HCT116 (cell line): ENCODE measurements around the gene UBE2J2. TPM values are rescaled to one million over a fixed set of nuclear protein-coding genes. Genes with fewer than 3 reads are reported as not detected.

ENCODE experiments used
- ATAC-seq: fragments of 200-7000 bp; cut with Tn5 transposase; 2 replicates; pipeline ENCODE4 v1.9.1; 2020; ENCODE audit warnings: mild to moderate bottlenecking, moderate library complexity
- BruUV-seq: library from RNA; stranded (reverse); fragments of 400-500 nt; replicated peaks from 2 replicates; lab custom pipeline; 2021; lab: Mats Ljungman, UMichigan
- CTCF ChIA-PET: fragments of 300-600 bp; sonication (Branson Sonifier 250); formaldehyde crosslinking; loops from one replicate; lab custom pipeline; 2021; ENCODE audit warnings: antibody characterized with exemption; lab: Charles Lee
- POLR2A ChIA-PET: fragments of 300-600, 350-600 bp; sonication (Branson Sonifier 250); formaldehyde crosslinking; loops from one replicate; lab custom pipeline; 2021; ENCODE audit warnings: antibody characterized with exemption; lab: Charles Lee
- RAD21 ChIA-PET, 2 experiments: fragments of 300-600 bp; sonication (Branson Sonifier 250); formaldehyde crosslinking; loops; one replicate each; lab custom pipeline; 2023; ENCODE audit warnings: low total read pairs in 2 of 2; ENCODE audit not compliant: uncharacterized antibody in 2 of 2, unreplicated experiment in 2 of 2, low non-redundant PET in 1 of 2; lab: Charles Lee
- DNase-seq: peaks from one replicate; pipeline ENCODE4 v3.0.0-alpha.2; 2010; ENCODE audit warnings: low read depth, low spot score
- H2AFZ ChIP-seq: fragments of 200-600 bp; shearing (Covaris generic), sonication (generic); 2 replicates; pipeline ENCODE4 v1.6.1; 2017; ENCODE audit warnings: low read depth, mixed run types, mixed read lengths, antibody characterized with exemption, low read length; ENCODE audit not compliant: poor library complexity, severe bottlenecking
- H3K27ac ChIP-seq: 2 replicates; pipeline ENCODE4 v1.5.1; 2012; ENCODE audit warnings: low read depth, low read length
- H3K27me3 ChIP-seq: fragments of 200-600 bp; sonication (generic); 2 replicates; pipeline ENCODE4 v1.6.1; 2016; ENCODE audit warnings: mixed run types, low read length, mixed read lengths; ENCODE audit not compliant: insufficient read depth
- H3K36me3 ChIP-seq, 2 experiments: fragments of 200-500 bp in 1 of 2; fragments of 200-600 bp in 1 of 2; sonication (Bioruptor generic) in 1 of 2; sonication (generic) in 1 of 2; 2 replicates each; pipeline versions ENCODE4 v1.5.1 to v1.6.1; 2014 to 2016; ENCODE audit warnings: low read length in 2 of 2, inconsistent platforms in 1 of 2, mixed read lengths in 1 of 2, mixed run types in 1 of 2; ENCODE audit not compliant: insufficient read depth in 2 of 2, control insufficient read depth in 1 of 2
- H3K4me1 ChIP-seq, 2 experiments: fragments of 200-600 bp in 1 of 2; sonication (generic) in 1 of 2; 2 replicates each; pipeline versions ENCODE4 v1.5.1 to v1.6.1; 2012 to 2017; ENCODE audit warnings: low read length in 2 of 2, inconsistent platforms in 1 of 2, mild to moderate bottlenecking in 1 of 2, mixed read lengths in 1 of 2, mixed run types in 1 of 2, moderate library complexity in 1 of 2; ENCODE audit not compliant: insufficient read depth in 2 of 2, control insufficient read depth in 1 of 2
- H3K4me2 ChIP-seq: fragments of 200-600 bp; sonication (generic); 2 replicates; pipeline ENCODE4 v1.6.1; 2017; ENCODE audit warnings: mixed run types, low read length, mixed read lengths
- H3K4me3 ChIP-seq, 2 experiments: fragments of 200-600 bp in 1 of 2; sonication (generic) in 1 of 2; replicated peaks in 1 of 2; 2 replicates each; pipeline ENCODE4 v1.5.1; 2011 to 2016; ENCODE audit warnings: low read length in 2 of 2, control low read depth in 1 of 2, low read depth in 1 of 2, mild to moderate bottlenecking in 1 of 2, mixed read lengths in 1 of 2, mixed run types in 1 of 2
- H3K79me2 ChIP-seq: fragments of 200-600 bp; sonication (generic); 2 replicates; pipeline ENCODE4 v1.6.1; 2017; ENCODE audit warnings: mild to moderate bottlenecking, mixed run types, low read length, moderate library complexity, mixed read lengths; ENCODE audit not compliant: insufficient read depth
- H3K9ac ChIP-seq: fragments of 200-600 bp; sonication (generic); 2 replicates; pipeline ENCODE4 v1.6.1; 2016; ENCODE audit warnings: low read length, mixed read lengths
- H3K9me2 ChIP-seq: fragments of 200-600 bp; sonication (generic), shearing (Covaris generic); 2 replicates; pipeline ENCODE4 v1.6.1; 2017; ENCODE audit warnings: mixed run types, mild to moderate bottlenecking, moderate library complexity; ENCODE audit not compliant: insufficient read depth
- H3K9me3 ChIP-seq, 2 experiments: fragments of 200-500 bp in 1 of 2; fragments of 200-600 bp in 1 of 2; sonication (Bioruptor generic) in 1 of 2; sonication (generic) in 1 of 2; 2 replicates each; pipeline ENCODE4 v1.6.1; 2014 to 2017; ENCODE audit warnings: low read length in 2 of 2, mixed read lengths in 2 of 2, inconsistent platforms in 1 of 2, low read depth in 1 of 2, mild to moderate bottlenecking in 1 of 2, mixed run types in 1 of 2, moderate library complexity in 1 of 2; ENCODE audit not compliant: control insufficient read depth in 1 of 2, insufficient read depth in 1 of 2
- H4K20me1 ChIP-seq: fragments of 200-600 bp; sonication (generic), shearing (Covaris generic); 2 replicates; pipeline ENCODE4 v1.6.1; 2017; ENCODE audit warnings: mixed run types, mild to moderate bottlenecking, moderate library complexity; ENCODE audit not compliant: insufficient read depth
- EGR1 ChIP-seq: IDR thresholded peaks from 2 replicates; pipeline ENCODE4 v1.6.1; 2012; ENCODE audit warnings: low read depth
- ELF1 ChIP-seq: IDR thresholded peaks from 2 replicates; pipeline ENCODE4 v1.6.1; 2012; ENCODE audit warnings: low read depth, borderline replicate concordance
- POLR2A ChIP-seq: IDR thresholded peaks from 2 replicates; pipeline ENCODE4 v1.7.0; 2011; ENCODE audit warnings: borderline replicate concordance; ENCODE audit not compliant: insufficient read depth, insufficient read length; ENCODE audit errors: extremely low read depth
- RAD21 ChIP-seq: IDR thresholded peaks from 2 replicates; pipeline ENCODE4 v1.6.1; 2012; ENCODE audit warnings: low read depth, mild to moderate bottlenecking
- SP1 ChIP-seq: IDR thresholded peaks from 2 replicates; pipeline ENCODE4 v1.6.1; 2012; ENCODE audit warnings: low read depth
- SRF ChIP-seq: IDR thresholded peaks from 2 replicates; pipeline ENCODE4 v1.6.1; 2012; ENCODE audit warnings: low read depth
- intact Hi-C: fragments of 100-400 bp; cut with micrococcal nuclease; formaldehyde crosslinking; loops from 2 replicates; pipeline ENCODE4 v1.10.0; 2022
- total RNA-seq: library from RNA; stranded (reverse); gene quantifications from one replicate; pipeline ENCODE4 v1.2.1, GENCODE V29; 2021; ENCODE audit not compliant: unreplicated experiment
- TF ChIP-seq, protein P1 (sequence below), 3 experiments: fragments of 200-600 bp in 1 of 3; sonication (generic) in 1 of 3; IDR thresholded peaks in 2 of 3; conservative IDR thresholded peaks in 1 of 3; 2 replicates each; pipeline ENCODE4 v1.5.1; 2012 to 2017; ENCODE audit warnings: low read depth in 2 of 3, low read length in 2 of 3, antibody characterized with exemption in 1 of 3, borderline replicate concordance in 1 of 3, control low read depth in 1 of 3, mild to moderate bottlenecking in 1 of 3, mixed read lengths in 1 of 3, mixed run types in 1 of 3, moderate library complexity in 1 of 3; ENCODE audit not compliant: insufficient read depth in 1 of 3
- TF ChIP-seq, protein P2 (sequence below): IDR thresholded peaks from 2 replicates; pipeline ENCODE4 v1.6.1; 2012
- TF ChIP-seq, protein P3 (sequence below): IDR thresholded peaks from 2 replicates; pipeline ENCODE4 v1.6.1; 2012

Gene UBE2J2
- total RNA-seq, 1 experiment from 2014 or later = 67.7 TPM

DNA sequence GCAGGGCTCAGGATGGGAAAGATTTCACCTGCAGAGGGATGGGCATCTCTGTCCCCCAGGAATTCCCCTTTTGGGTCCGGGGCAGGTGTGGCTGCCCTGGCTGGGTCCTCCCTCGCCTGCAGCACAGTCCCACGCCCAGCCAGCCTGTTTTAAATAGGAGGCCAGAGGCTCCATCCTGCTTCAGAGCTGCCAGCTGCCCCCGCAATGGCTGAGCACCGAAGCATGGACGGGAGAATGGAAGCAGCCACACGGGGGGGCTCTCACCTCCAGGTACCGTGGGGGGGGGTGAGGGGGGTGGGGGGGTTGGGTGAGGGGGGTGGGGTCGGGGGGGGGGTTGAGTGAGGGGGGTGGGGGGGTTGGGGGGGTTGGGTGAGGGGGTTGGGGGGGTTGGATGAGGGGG lies 10.2 kb upstream of the UBE2J2 start:
- TF ChIP-seq SP1 = no peak
- TF ChIP-seq, protein P1, sequence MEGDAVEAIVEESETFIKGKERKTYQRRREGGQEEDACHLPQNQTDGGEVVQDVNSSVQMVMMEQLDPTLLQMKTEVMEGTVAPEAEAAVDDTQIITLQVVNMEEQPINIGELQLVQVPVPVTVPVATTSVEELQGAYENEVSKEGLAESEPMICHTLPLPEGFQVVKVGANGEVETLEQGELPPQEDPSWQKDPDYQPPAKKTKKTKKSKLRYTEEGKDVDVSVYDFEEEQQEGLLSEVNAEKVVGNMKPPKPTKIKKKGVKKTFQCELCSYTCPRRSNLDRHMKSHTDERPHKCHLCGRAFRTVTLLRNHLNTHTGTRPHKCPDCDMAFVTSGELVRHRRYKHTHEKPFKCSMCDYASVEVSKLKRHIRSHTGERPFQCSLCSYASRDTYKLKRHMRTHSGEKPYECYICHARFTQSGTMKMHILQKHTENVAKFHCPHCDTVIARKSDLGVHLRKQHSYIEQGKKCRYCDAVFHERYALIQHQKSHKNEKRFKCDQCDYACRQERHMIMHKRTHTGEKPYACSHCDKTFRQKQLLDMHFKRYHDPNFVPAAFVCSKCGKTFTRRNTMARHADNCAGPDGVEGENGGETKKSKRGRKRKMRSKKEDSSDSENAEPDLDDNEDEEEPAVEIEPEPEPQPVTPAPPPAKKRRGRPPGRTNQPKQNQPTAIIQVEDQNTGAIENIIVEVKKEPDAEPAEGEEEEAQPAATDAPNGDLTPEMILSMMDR (IDR thresholded peaks at IDR 0.05 in 2 of 3, conservative IDR thresholded peaks at IDR 0.05 in 1 of 3; ENCODE audit: borderline replicate concordance in 1 of 3, insufficient read depth in 1 of 3, low read depth in 2 of 3, low read length in 2 of 3) = peak in 1 of 3 experiments; percentile 23; a peak in 2 of 6 replicates
- no peak overlapping the region for H3K4me3 ChIP-seq
- peak; percentile 59 for ATAC-seq
- POLR2A ChIA-PET = no interaction called here
- CTCF ChIA-PET = interaction anchor here (1.5 kb wide), 1 partner anchor 8 kb away, joined by 4 read pairs; no protein-coding TSS in a partner anchor
- H3K4me2 ChIP-seq = no peak overlapping the region
- no TSS peak for BruUV-seq
- H3K79me2 ChIP-seq = no peaks in the 10 kb centered on the region
- RAD21 ChIA-PET = no interaction called here
- no peak for DNase-seq
- H3K9me3 ChIP-seq = no peaks in the 10 kb centered on the region
- no peak overlapping the region for H3K27ac ChIP-seq
- no peak overlapping the region for H2AFZ ChIP-seq
- no peaks in the 10 kb centered on the region for H3K9me2 ChIP-seq
- H4K20me1 ChIP-seq = no peaks in the 10 kb centered on the region
- peaks cover 0 to 26% of the 10 kb centered on the region in 2 experiments; a peak in 3 of 4 replicates for H3K4me1 ChIP-seq
- intact Hi-C loops = no loop called here
- H3K27me3 ChIP-seq = no peaks in the 10 kb centered on the region
- H3K9ac ChIP-seq = no peak overlapping the region
- no peaks in the 10 kb centered on the region for H3K36me3 ChIP-seq

DNA sequence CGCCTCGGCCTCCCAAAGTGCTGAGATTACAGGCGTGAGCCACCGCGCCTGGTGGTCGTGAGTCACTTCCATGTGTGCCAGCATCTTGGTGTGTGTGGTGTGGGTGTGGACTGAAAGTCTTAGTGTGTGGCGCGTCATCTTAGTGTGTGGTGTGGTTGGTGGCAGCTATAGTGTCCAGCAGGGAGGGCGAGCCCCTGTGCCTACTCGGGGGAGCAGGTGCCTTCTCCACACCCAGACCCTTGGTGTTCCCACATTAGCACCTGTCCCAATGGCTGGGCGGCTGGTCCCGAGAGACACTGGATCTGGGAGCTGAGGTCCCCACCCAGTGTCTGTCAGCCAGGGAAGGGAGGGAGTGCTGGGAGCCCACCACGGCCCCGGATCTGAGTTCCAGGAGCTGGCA lies 9.3 kb upstream of the UBE2J2 start:
- ChIA-PET CTCF (interaction anchor here (1.5 kb wide), 1 partner anchor 9 kb away, joined by 4 read pairs; no protein-coding TSS in a partner anchor), POLR2A (interaction anchor here (0.6 to 0.7 kb wide), 2 partner anchors 9 to 55 kb away, joined by 4 read pairs; partner anchors contain the start of gene UBE2J2), RAD21 (no interaction called here)
- Histone ChIP-seq H3K9me2 (no peaks in the 10 kb centered on the region), H3K9ac (no peak overlapping the region), H3K4me3 (no peak overlapping the region), H3K36me3 (no peaks in the 10 kb centered on the region), H3K27me3 (no peaks in the 10 kb centered on the region), H3K4me1 (peaks cover 0 to 26% of the 10 kb centered on the region in 2 experiments; a peak in 3 of 4 replicates), H4K20me1 (no peaks in the 10 kb centered on the region), H2AFZ (no peak overlapping the region), H3K4me2 (no peak overlapping the region), H3K9me3 (no peaks in the 10 kb centered on the region), H3K27ac (no peak overlapping the region), H3K79me2 (no peaks in the 10 kb centered on the region)
- no TSS peak for BruUV-seq
- DNase-seq (no peak), ATAC-seq (no peak)
- TF ChIP-seq EGR1 = no peak
- TF ChIP-seq SRF = no peak
- no peak for TF ChIP-seq SP1
- TF ChIP-seq, protein P1 (IDR thresholded peaks at IDR 0.05 in 2 of 3, conservative IDR thresholded peaks at IDR 0.05 in 1 of 3; ENCODE audit: borderline replicate concordance in 1 of 3, insufficient read depth in 1 of 3, low read depth in 2 of 3, low read length in 2 of 3) = no peak
- no peak for TF ChIP-seq RAD21
- TF ChIP-seq ELF1 = no peak
- TF ChIP-seq POLR2A = no peak
- TF ChIP-seq, protein P2, sequence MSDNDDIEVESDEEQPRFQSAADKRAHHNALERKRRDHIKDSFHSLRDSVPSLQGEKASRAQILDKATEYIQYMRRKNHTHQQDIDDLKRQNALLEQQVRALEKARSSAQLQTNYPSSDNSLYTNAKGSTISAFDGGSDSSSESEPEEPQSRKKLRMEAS = no peak
- TF ChIP-seq, protein P3, sequence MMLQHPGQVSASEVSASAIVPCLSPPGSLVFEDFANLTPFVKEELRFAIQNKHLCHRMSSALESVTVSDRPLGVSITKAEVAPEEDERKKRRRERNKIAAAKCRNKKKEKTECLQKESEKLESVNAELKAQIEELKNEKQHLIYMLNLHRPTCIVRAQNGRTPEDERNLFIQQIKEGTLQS = no peak
- intact Hi-C loops = no loop called here
